ENCODE measurements around the gene CALHM5.

DNA sequence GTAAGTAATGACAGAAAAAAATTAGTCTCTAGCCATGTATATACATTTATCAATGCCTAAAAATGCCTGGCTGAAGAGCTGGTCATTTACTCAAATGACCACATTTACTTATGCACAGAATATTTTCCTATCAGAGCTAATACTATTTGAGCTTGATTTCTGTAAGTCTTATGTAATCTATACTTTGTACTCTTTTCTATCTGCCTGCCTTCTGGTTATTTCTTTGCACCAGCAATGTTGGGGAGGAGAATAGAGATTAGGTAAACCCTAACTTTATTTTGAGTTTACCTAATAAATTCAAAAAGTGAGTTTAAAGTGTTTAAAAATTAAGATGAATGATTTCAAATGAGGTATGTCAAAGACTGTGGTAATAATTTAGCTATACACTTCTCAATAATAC lies 3.7 kb downstream of the CALHM5 start:
- TF ChIP-seq, protein P1, sequence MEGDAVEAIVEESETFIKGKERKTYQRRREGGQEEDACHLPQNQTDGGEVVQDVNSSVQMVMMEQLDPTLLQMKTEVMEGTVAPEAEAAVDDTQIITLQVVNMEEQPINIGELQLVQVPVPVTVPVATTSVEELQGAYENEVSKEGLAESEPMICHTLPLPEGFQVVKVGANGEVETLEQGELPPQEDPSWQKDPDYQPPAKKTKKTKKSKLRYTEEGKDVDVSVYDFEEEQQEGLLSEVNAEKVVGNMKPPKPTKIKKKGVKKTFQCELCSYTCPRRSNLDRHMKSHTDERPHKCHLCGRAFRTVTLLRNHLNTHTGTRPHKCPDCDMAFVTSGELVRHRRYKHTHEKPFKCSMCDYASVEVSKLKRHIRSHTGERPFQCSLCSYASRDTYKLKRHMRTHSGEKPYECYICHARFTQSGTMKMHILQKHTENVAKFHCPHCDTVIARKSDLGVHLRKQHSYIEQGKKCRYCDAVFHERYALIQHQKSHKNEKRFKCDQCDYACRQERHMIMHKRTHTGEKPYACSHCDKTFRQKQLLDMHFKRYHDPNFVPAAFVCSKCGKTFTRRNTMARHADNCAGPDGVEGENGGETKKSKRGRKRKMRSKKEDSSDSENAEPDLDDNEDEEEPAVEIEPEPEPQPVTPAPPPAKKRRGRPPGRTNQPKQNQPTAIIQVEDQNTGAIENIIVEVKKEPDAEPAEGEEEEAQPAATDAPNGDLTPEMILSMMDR (IDR thresholded peaks at IDR 0.05): no peak
- TF ChIP-seq CHD2 (IDR thresholded peaks at IDR 0.05; ENCODE audit: low read length, partially characterized antibody): no peak
- no peak for TF ChIP-seq POLR2A (IDR thresholded peaks at IDR 0.05; ENCODE audit: low read length)
- no peak for TF ChIP-seq ESRRA (IDR thresholded peaks at IDR 0.05; ENCODE audit: borderline replicate concordance, low read length)
- no peak for TF ChIP-seq FOSL2 (IDR thresholded peaks at IDR 0.05)
- TF ChIP-seq FOSL2 (CRISPR knock-in tag; IDR thresholded peaks at IDR 0.05): no peak

Measured in A549 (cell line).